K562 (cell line): Measurements from ENCODE around the gene WWOX. TPM values are rescaled to one million over a fixed set of nuclear protein-coding genes. Genes with fewer than 3 reads are reported as not detected.

Experiments used
- ATAC-seq: fragments of 200-7000 bp; cut with Tn5 transposase; 3 replicates; pipeline ENCODE4 v1.9.1; 2020; ENCODE audit warnings: moderate library complexity
- BruUV-seq: library from RNA; stranded (reverse); fragments of 400-500 nt; replicated peaks from 2 replicates; lab custom pipeline; 2021; lab: Mats Ljungman, UMichigan
- CTCF ChIA-PET: fragments of 300-600 bp; formaldehyde crosslinking; extraction: SDS; loops from one replicate; lab custom pipeline; 2021; ENCODE audit warnings: low intra/inter-chr PET ratio; lab: Yijun Ruan, JAX
- POLR2A ChIA-PET: fragments of 300-600, 350-650 bp; sonication (Branson Sonifier 250); formaldehyde crosslinking; extraction: SDS; loops from one replicate; lab custom pipeline; 2021; ENCODE audit warnings: antibody characterized with exemption, inconsistent platforms; lab: Yijun Ruan, JAX
- DNase-seq, 4 experiments: peaks; one replicate each; pipeline versions ENCODE4 v3.0.0 to v3.0.0-alpha.2; 2011 to 2018; ENCODE audit warnings: low spot score in 3 of 4, mixed read lengths in 3 of 4; ENCODE audit errors: extremely low read depth in 1 of 4
- FAIRE-seq: peaks from 2 replicates; lab custom pipeline; 2011; peaks lifted over from hg19 to GRCh38; lab: Jason Lieb, UNC
- H2AFZ ChIP-seq: 2 replicates; pipeline ENCODE4 v1.6.0; 2011; ENCODE audit warnings: low read depth, low read length, control low read depth, inconsistent platforms
- H3K27ac ChIP-seq: fragments of 200-600 bp; 3 replicates; pipeline ENCODE4 v1.8.0; 2011; ENCODE audit warnings: low read depth, mild to moderate bottlenecking, control low read depth, inconsistent platforms, low read length, moderate library complexity, mixed read lengths; ENCODE audit errors: extremely low read depth
- H3K27me3 ChIP-seq, 2 experiments: fragments of 300-600 bp in 1 of 2; 2 replicates in 1 of 2; 3 replicates in 1 of 2; pipeline versions ENCODE4 v1.6.0 to v1.8.0; 2011; ENCODE audit warnings: inconsistent platforms in 2 of 2, low read length in 2 of 2, mild to moderate bottlenecking in 1 of 2, mixed read lengths in 1 of 2, moderate library complexity in 1 of 2; ENCODE audit not compliant: control insufficient read depth in 2 of 2, insufficient read depth in 2 of 2
- H3K36me3 ChIP-seq: fragments of 300-600 bp; 3 replicates; pipeline ENCODE4 v1.8.0; 2011; ENCODE audit warnings: mild to moderate bottlenecking, low read length, inconsistent platforms; ENCODE audit not compliant: control insufficient read depth, insufficient read depth
- H3K4me1 ChIP-seq, 2 experiments: fragments of 200-600 bp in 1 of 2; replicated peaks in 1 of 2; 2 replicates in 1 of 2; 3 replicates in 1 of 2; pipeline versions ENCODE4 v1.5.1 to v1.8.0; 2011; ENCODE audit warnings: inconsistent platforms in 2 of 2, low read length in 2 of 2, mild to moderate bottlenecking in 1 of 2, mixed read lengths in 1 of 2, moderate library complexity in 1 of 2; ENCODE audit not compliant: control insufficient read depth in 2 of 2, insufficient read depth in 2 of 2
- H3K4me2 ChIP-seq: 2 replicates; pipeline ENCODE4 v1.6.1; 2011; ENCODE audit warnings: low read length, control low read depth, inconsistent platforms, mixed read lengths; ENCODE audit not compliant: insufficient read depth
- H3K4me3 ChIP-seq: fragments of 200-600 bp; sonication (generic), shearing (Covaris generic); 2 replicates; pipeline ENCODE4 v1.5.1; 2016; ENCODE audit warnings: control low read depth, inconsistent platforms
- H3K79me2 ChIP-seq: fragments of 200-600 bp; 3 replicates; pipeline ENCODE4 v1.8.0; 2011; ENCODE audit warnings: low read length, inconsistent platforms; ENCODE audit not compliant: control insufficient read depth, insufficient read depth
- H3K9ac ChIP-seq, 2 experiments: 2 replicates each; pipeline versions ENCODE4 v1.6.0 to v1.6.1; 2011; ENCODE audit warnings: low read depth in 2 of 2, low read length in 2 of 2, control low read depth in 1 of 2, inconsistent platforms in 1 of 2, mild to moderate bottlenecking in 1 of 2, mixed read lengths in 1 of 2; ENCODE audit not compliant: insufficient read depth in 1 of 2
- H3K9me1 ChIP-seq: one replicate; pipeline ENCODE4 v1.6.0; 2011; ENCODE audit warnings: inconsistent platforms, mild to moderate bottlenecking, low read length, moderate library complexity; ENCODE audit not compliant: control insufficient read depth, insufficient read depth
- H3K9me3 ChIP-seq: replicated peaks from 2 replicates; pipeline ENCODE4 v1.5.1; 2011; ENCODE audit warnings: low read depth, low read length, inconsistent platforms; ENCODE audit not compliant: control insufficient read depth, insufficient read depth
- H4K20me1 ChIP-seq: replicated peaks from 2 replicates; pipeline ENCODE4 v1.6.1; 2011; ENCODE audit warnings: low read length, inconsistent platforms, mixed read lengths; ENCODE audit not compliant: control insufficient read depth, insufficient read depth
- ARID3B ChIP-seq: fragments of 250-450 bp; sonication (Bioruptor Pico); IDR thresholded peaks from 2 replicates; pipeline ENCODE4 v1.4.0; 2020; ENCODE audit warnings: borderline replicate concordance
- CCAR2 ChIP-seq: fragments of 200-400 bp; formaldehyde crosslinking; IDR thresholded peaks from 2 replicates; pipeline ENCODE4 v1.6.1; 2017; ENCODE audit warnings: mild to moderate bottlenecking, low read depth, low read length
- EWSR1 ChIP-seq: fragments of 450-650 bp; IDR thresholded peaks from 2 replicates; pipeline ENCODE4 v1.6.1; 2018; ENCODE audit warnings: borderline replicate concordance, mild to moderate bottlenecking, low read depth, moderate library complexity; ENCODE audit not compliant: partially characterized antibody
- GTF2E2 ChIP-seq: fragments of 200-800 bp; sonication (Bioruptor generic); IDR thresholded peaks from 2 replicates; pipeline ENCODE4 v1.6.1; 2016; ENCODE audit warnings: missing genetic modification characterization, missing compliant biosample characterization
- HNRNPK ChIP-seq: fragments of 200-400 bp; formaldehyde crosslinking; IDR thresholded peaks from one replicate; pipeline ENCODE4 v1.6.1; 2018; ENCODE audit warnings: mild to moderate bottlenecking, low read depth, low read length; ENCODE audit not compliant: poor library complexity, severe bottlenecking
- NKRF ChIP-seq: fragments of 450-650 bp; IDR thresholded peaks from 2 replicates; pipeline ENCODE4 v1.6.1; 2016; ENCODE audit warnings: borderline replicate concordance
- PCBP1 ChIP-seq: fragments of 200-400 bp; formaldehyde crosslinking; IDR thresholded peaks from 2 replicates; pipeline ENCODE4 v1.6.1; 2018; ENCODE audit warnings: mild to moderate bottlenecking, low read depth, low read length; ENCODE audit not compliant: poor library complexity, severe bottlenecking
- PYGO2 ChIP-seq: fragments of 450-650 bp; IDR thresholded peaks from 2 replicates; pipeline ENCODE4 v1.6.1; 2016; ENCODE audit warnings: mild to moderate bottlenecking, missing genetic modification characterization, moderate library complexity, missing compliant biosample characterization
- RBM34 ChIP-seq: fragments of 200-400 bp; formaldehyde crosslinking; IDR thresholded peaks from 2 replicates; pipeline ENCODE4 v1.6.1; 2018; ENCODE audit warnings: low read length, borderline replicate concordance; ENCODE audit not compliant: insufficient read depth
- SIN3B ChIP-seq: fragments of 450-650 bp; IDR thresholded peaks from 2 replicates; pipeline ENCODE4 v1.6.1; 2017; ENCODE audit warnings: low read depth, mild to moderate bottlenecking, moderate library complexity
- ZBTB33 ChIP-seq: sonication (generic); formaldehyde crosslinking; IDR thresholded peaks from 2 replicates; pipeline ENCODE4 v1.8.1; 2023; ENCODE audit warnings: mild to moderate bottlenecking, missing genetic modification reagents
- ZNF436 ChIP-seq: fragments of 250-450, 450-650 bp; sonication (Bioruptor Pico); formaldehyde crosslinking; IDR thresholded peaks from 2 replicates; pipeline ENCODE4 v1.7.0; 2020; ENCODE audit warnings: mild to moderate bottlenecking
- ZNF584 ChIP-seq: fragments of 200-800 bp; sonication (Bioruptor generic); IDR thresholded peaks from 2 replicates; pipeline ENCODE4 v1.6.1; 2016; ENCODE audit warnings: low read depth, mild to moderate bottlenecking, missing genetic modification characterization, missing compliant biosample characterization
- WGBS: fragments of 100-300 bp; shearing (Covaris generic); methylation state at CpG from one replicate; pipeline ENCODE4 v1.1.6; 2016; ENCODE audit warnings: low coverage, mixed read lengths; ENCODE audit not compliant: insufficient coverage; ENCODE audit errors: missing lambda C conversion rate; 5-methylcytosine and 5-hydroxymethylcytosine counted together
- in situ Hi-C: fragments of 300-500 bp; cut with MboI; formaldehyde crosslinking; loops from 4 replicates; pipeline ENCODE4 v1.15.0; 2018; ENCODE audit warnings: inconsistent platforms, mixed read lengths
- intact Hi-C: fragments of 100-400 bp; cut with micrococcal nuclease; formaldehyde crosslinking; loops from 2 replicates; pipeline ENCODE4 v1.14.2; 2022
- polyA plus RNA-seq, 8 experiments: library from polyadenylated mRNA; depleted of rRNA in 4 of 8; stranded (reverse) in 5 of 8; unstranded in 3 of 8; fragments of >200 nt; fragmentation: Nextera tagmentation in 2 of 8; fragmentation: Illumina TruSeq in 1 of 8; extraction: Ambion mirVana in 2 of 8; extraction: Trizol in 1 of 8; gene quantifications; 2 replicates each; pipeline versions ENCODE4 v1.2.1 to v1.2.3, GENCODE V29; 2011 to 2014; ENCODE audit warnings: inconsistent platforms in 1 of 8, missing spikeins in 1 of 8
- total RNA-seq, 7 experiments: library from RNA; depleted of rRNA in 6 of 7; stranded (reverse); fragments of >200 nt in 6 of 7; fragmentation: Illumina TruSeq in 2 of 7; extraction: Trizol in 2 of 7; gene quantifications; 2 replicates each; pipeline versions ENCODE4 v1.2.1 to v1.2.3, GENCODE V29; 2011 to 2021; ENCODE audit warnings: low replicate concordance in 1 of 7

Gene WWOX
- total and polyA plus RNA-seq, 9 of the 15 experiments (the other 6 are each of a cell fraction or from before 2014, with no cell fraction given), result 1.6 to 22.7 (median 8.1) TPM

- FAIRE-seq (no peak), ATAC-seq (no peak), DNase-seq (no peak)
- intact Hi-C loops (no loop called here), in situ Hi-C loops (no loop called here)
- Histone ChIP-seq H4K20me1 (no peaks in the 10 kb centered on the region), H3K9ac (no peak overlapping the region), H3K4me3 (no peak overlapping the region), H3K4me2 (no peak overlapping the region), H3K4me1 (no peaks in the 10 kb centered on the region), H3K9me3 (no peaks in the 10 kb centered on the region), H3K27me3 (peaks cover 2 to 6% of the 10 kb centered on the region in 2 experiments; a peak in 4 of 5 replicates), H3K79me2 (no peaks in the 10 kb centered on the region), H2AFZ (no peak overlapping the region), H3K27ac (no peak overlapping the region), H3K9me1 (no peaks in the 10 kb centered on the region), H3K36me3 (no peaks in the 10 kb centered on the region)
- BruUV-seq, result no TSS peak
- POLR2A ChIA-PET, result no interaction called here
- WGBS, result 0% methylated on average over 5 of the region's 5 CpGs
- CTCF ChIA-PET, result no interaction called here
- TF ChIP-seq GTF2E2 (tag) (no peak), ZNF584 (no peak), EWSR1 (no peak), PCBP1 (no peak), PYGO2 (no peak), CCAR2 (no peak), ARID3B (no peak), ZBTB33 (CRISPR knock-in tag) (no peak), NKRF (no peak), HNRNPK (no peak), RBM34 (no peak), ZNF436 (CRISPR knock-in tag) (no peak), SIN3B (no peak)
Measured at GRCh38 chr16:78686601-78687000, 587.1 kb downstream of the WWOX start.
